RWPE2 (cell line): ENCODE results near the gene CCDC141.

ENCODE experiments used
- ATAC-seq: fragments of 200-7000 bp; cut with Tn5 transposase; 3 replicates; pipeline ENCODE4 v1.9.1; 2021; ENCODE audit warnings: low read depth
- DNase-seq: peaks from one replicate; pipeline ENCODE4 v3.0.0-alpha.2; 2020; ENCODE audit warnings: low spot score
- H3K27ac ChIP-seq: fragments of 450-650 bp; 2 replicates; pipeline ENCODE4 v1.5.1; 2017; ENCODE audit warnings: mild to moderate bottlenecking; ENCODE audit not compliant: poor library complexity, severe bottlenecking
- H3K27me3 ChIP-seq: fragments of 250-450 bp; sonication (Bioruptor Pico); 2 replicates; pipeline ENCODE4 v1.5.1; 2021; ENCODE audit warnings: mild to moderate bottlenecking, moderate library complexity; ENCODE audit not compliant: insufficient read depth, poor library complexity, severe bottlenecking
- H3K36me3 ChIP-seq: fragments of 250-450 bp; sonication (Bioruptor Pico); 2 replicates; pipeline ENCODE4 v1.5.1; 2020; ENCODE audit warnings: low read depth, mild to moderate bottlenecking, moderate library complexity
- H3K4me1 ChIP-seq: fragments of 250-450 bp; sonication (Bioruptor Pico); 2 replicates; pipeline ENCODE4 v1.5.1; 2021; ENCODE audit warnings: mild to moderate bottlenecking, moderate library complexity; ENCODE audit not compliant: insufficient read depth, poor library complexity, severe bottlenecking
- H3K4me3 ChIP-seq: fragments of 250-450 bp; sonication (Bioruptor Pico); 2 replicates; pipeline ENCODE4 v1.5.1; 2021; ENCODE audit warnings: mild to moderate bottlenecking, moderate library complexity; ENCODE audit not compliant: severe bottlenecking
- H3K9me3 ChIP-seq: fragments of 250-450 bp; sonication (Bioruptor Pico); 2 replicates; pipeline ENCODE4 v1.5.1; 2021; ENCODE audit warnings: mild to moderate bottlenecking, moderate library complexity; ENCODE audit not compliant: severe bottlenecking
- TF ChIP-seq, protein P1 (sequence below): fragments of 450-650 bp; IDR thresholded peaks from one replicate; pipeline ENCODE4 v1.5.1; 2017; ENCODE audit warnings: mild to moderate bottlenecking, moderate library complexity; ENCODE audit not compliant: poor library complexity, severe bottlenecking

CCDC141 gene

DNA sequence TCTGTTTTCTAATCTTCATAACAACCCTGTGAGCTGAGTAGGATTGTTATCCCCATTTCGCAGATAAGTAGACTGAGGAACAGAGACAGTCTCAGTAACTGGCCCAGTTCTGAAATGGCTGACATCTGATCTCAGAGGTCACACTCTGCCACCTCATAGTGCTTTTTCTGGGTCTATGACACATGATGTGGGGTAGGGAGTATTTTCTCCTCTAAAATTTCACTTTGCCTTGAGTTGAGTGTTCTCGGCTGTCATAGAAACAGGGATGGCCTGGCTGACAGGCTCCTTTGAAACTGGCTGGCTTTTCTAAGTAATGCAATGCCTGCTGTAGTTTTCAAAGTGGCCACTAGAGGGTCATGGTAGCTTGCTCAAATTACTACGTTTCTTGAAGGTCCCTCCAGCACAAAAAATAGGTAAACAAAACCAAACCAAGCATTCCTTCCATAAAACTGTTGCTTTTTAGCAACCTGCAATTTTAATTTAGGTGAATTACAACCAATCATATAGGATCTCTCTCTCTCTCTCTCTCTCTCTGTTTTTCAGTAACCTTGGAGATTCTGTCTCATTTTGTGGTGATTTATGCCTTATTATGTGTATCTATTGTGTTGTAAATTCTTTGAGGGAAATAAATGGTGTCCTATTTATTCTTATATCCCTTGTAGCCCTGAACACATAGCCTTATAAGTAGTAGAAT lies 158.5 kb downstream of the CCDC141 start:
- H3K27ac ChIP-seq, result no peak overlapping the region
- no peaks in the 10 kb centered on the region for H3K27me3 ChIP-seq
- ATAC-seq (peak; percentile 67), DNase-seq (no peak)
- no peaks in the 10 kb centered on the region for H3K36me3 ChIP-seq
- TF ChIP-seq, protein P1, sequence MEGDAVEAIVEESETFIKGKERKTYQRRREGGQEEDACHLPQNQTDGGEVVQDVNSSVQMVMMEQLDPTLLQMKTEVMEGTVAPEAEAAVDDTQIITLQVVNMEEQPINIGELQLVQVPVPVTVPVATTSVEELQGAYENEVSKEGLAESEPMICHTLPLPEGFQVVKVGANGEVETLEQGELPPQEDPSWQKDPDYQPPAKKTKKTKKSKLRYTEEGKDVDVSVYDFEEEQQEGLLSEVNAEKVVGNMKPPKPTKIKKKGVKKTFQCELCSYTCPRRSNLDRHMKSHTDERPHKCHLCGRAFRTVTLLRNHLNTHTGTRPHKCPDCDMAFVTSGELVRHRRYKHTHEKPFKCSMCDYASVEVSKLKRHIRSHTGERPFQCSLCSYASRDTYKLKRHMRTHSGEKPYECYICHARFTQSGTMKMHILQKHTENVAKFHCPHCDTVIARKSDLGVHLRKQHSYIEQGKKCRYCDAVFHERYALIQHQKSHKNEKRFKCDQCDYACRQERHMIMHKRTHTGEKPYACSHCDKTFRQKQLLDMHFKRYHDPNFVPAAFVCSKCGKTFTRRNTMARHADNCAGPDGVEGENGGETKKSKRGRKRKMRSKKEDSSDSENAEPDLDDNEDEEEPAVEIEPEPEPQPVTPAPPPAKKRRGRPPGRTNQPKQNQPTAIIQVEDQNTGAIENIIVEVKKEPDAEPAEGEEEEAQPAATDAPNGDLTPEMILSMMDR, result peak; percentile 88
- no peak overlapping the region for H3K4me3 ChIP-seq
- H3K9me3 ChIP-seq, result no peaks in the 10 kb centered on the region
- H3K4me1 ChIP-seq, result no peaks in the 10 kb centered on the region

DNA sequence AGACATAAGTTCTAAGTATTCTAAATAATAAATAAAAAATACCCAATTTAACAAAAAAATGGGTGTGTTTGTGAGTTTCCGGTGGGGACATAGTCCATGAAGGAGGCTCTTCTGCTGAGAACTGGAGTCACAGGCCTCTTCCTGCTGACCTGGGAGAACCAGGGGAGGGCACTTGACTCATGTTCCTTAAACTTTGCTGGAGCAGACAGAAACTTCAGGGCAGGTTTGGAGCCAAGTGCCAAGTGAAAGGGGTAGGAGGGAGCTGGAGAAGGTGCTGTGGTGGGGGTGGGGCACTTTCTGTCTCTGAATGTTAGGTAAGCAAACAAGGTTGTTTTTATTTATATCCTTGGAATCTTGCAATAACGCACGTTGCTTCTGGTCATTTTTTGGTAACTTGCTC lies 163.9 kb downstream of the CCDC141 start:
- no peak for ATAC-seq
- DNase-seq, result no peak
- no peaks in the 10 kb centered on the region for H3K36me3 ChIP-seq
- H3K27me3 ChIP-seq, result no peaks in the 10 kb centered on the region
- H3K4me1 ChIP-seq, result no peaks in the 10 kb centered on the region
- no peak overlapping the region for H3K4me3 ChIP-seq
- TF ChIP-seq, protein P1, result no peak
- no peaks in the 10 kb centered on the region for H3K9me3 ChIP-seq
- H3K27ac ChIP-seq, result no peak overlapping the region

DNA sequence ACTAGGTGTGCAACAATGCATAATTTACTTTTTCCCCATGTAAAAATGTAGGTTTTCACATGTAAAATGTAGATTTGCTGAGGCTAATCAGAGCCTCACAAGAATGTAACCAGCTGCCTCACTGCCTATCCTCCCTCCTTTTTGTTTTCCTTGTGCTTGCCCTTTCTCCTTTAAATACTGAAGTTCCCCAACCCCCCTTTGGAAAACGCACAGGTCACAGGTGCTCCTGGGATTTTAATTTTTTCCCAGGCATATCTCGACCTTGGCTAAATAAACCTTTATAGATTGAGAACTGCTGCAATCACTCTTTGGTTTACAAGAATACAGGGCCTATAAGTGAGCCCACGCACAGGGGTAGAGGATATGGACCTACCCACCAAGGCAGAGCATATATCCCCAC lies 165.5 kb downstream of the CCDC141 start:
- no peaks in the 10 kb centered on the region for H3K9me3 ChIP-seq
- no peaks in the 10 kb centered on the region for H3K36me3 ChIP-seq
- no peak overlapping the region for H3K4me3 ChIP-seq
- H3K27me3 ChIP-seq, result no peaks in the 10 kb centered on the region
- no peaks in the 10 kb centered on the region for H3K4me1 ChIP-seq
- no peak overlapping the region for H3K27ac ChIP-seq
- TF ChIP-seq, protein P1, result no peak
- DNase-seq (no peak), ATAC-seq (no peak)

DNA sequence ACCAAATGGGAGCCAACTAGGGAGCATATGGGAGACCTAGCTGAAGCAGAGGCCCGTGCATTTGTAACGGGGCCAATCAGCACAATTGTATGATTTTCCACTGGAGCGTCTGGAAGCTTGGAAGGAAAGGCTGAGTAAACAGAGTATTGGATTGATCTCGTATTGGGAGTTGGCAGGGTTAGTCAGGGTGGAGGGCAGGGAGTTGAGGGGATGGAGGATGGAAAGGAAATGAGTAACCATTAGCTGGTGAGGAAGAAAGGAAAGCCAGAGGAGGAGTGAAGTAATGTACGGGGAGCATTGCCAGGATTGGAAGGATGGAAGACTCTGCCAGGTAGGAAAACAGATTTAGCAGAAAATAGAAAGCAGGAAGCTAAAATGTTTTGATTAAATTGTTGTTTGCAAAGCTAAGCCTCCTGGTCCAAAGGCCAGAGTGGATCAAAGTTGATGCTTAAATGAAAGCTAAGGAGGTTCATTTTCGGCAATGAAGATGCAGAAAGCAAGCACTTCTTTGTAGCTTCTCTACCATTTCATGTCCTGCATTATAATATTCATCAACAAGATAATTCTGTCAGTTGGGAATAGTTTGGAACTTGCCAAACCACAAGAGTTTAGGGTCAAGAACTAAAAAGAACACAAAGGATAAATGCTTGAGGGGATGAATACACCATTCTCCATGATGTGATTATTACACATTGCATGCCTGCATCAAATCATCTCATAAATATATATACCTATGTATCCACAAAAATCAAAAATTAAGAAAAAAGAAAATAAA lies 167.1 kb downstream of the CCDC141 start:
- DNase-seq (no peak), ATAC-seq (peak; percentile 77)
- TF ChIP-seq, protein P1, result no peak
- no peaks in the 10 kb centered on the region for H3K9me3 ChIP-seq
- H3K4me1 ChIP-seq, result no peaks in the 10 kb centered on the region
- H3K27me3 ChIP-seq, result no peaks in the 10 kb centered on the region
- H3K4me3 ChIP-seq, result no peak overlapping the region
- no peak overlapping the region for H3K27ac ChIP-seq
- no peaks in the 10 kb centered on the region for H3K36me3 ChIP-seq

DNA sequence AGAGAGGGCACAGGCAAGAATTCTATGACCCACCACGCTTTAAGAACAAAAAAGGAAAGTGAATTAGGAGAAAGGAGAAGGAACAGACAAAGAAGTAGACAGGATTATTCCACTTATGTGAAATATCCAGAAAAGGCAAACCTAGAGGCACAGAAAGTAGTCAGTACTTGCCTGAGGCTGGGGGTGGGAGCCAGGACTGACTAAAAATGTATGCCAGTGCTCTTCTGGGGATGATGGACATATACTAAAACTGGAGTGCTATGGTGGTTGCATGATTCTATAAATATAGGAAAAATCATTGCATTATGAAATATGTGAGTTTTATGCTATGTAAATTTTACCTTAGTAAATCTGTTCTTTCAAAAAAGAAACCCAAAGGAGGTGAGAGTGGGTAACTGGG lies 168.9 kb downstream of the CCDC141 start:
- Histone ChIP-seq H3K4me3 (no peak overlapping the region), H3K4me1 (no peaks in the 10 kb centered on the region), H3K27me3 (no peaks in the 10 kb centered on the region), H3K36me3 (no peaks in the 10 kb centered on the region), H3K9me3 (no peaks in the 10 kb centered on the region), H3K27ac (no peak overlapping the region)
- no peak for ATAC-seq
- TF ChIP-seq, protein P1, result no peak
- DNase-seq, result no peak
